Hepatocyte (in vitro differentiated cells): ENCODE data around the gene RIPPLY2.

Experiments
- EZH2 ChIP-seq: fragments of 200-600 bp; sonication (generic); IDR thresholded peaks from 2 replicates; pipeline ENCODE4 v1.6.1; 2016; ENCODE audit warnings: antibody characterized with exemption, mild to moderate bottlenecking, borderline replicate concordance
- EZH2phosphoT487 ChIP-seq: fragments of 200-600 bp; sonication (generic); IDR thresholded peaks from one replicate; pipeline ENCODE4 v1.6.1; 2018; ENCODE audit warnings: antibody characterized with exemption, mild to moderate bottlenecking, low read depth, moderate library complexity; ENCODE audit not compliant: unreplicated experiment, severe bottlenecking
- TF ChIP-seq, protein P1 (sequence below): fragments of 200-600 bp; sonication (generic); IDR thresholded peaks from 2 replicates; pipeline ENCODE4 v1.5.1; 2016; ENCODE audit warnings: antibody characterized with exemption, mild to moderate bottlenecking; ENCODE audit not compliant: poor library complexity

DNA sequence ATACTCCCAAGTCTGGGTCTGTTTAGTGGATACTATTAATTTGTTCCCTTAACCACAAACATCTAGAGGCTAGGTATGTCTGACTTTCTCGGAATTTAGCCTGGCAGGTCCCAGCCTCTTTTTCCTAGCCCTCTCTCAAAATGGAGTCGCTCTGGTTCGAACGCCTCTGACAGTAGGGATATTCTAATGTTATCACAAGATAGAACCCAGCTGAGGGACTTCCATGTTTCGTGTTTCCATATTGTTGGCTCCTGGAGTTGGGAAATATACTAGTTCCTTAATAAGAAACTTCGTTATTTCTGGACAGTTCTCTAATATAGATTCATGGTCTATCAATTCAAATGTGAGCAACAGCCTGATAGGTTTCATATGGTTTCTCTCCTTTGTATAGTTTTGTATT, 22.7 kb downstream of the RIPPLY2 start:
- TF ChIP-seq, protein P1, sequence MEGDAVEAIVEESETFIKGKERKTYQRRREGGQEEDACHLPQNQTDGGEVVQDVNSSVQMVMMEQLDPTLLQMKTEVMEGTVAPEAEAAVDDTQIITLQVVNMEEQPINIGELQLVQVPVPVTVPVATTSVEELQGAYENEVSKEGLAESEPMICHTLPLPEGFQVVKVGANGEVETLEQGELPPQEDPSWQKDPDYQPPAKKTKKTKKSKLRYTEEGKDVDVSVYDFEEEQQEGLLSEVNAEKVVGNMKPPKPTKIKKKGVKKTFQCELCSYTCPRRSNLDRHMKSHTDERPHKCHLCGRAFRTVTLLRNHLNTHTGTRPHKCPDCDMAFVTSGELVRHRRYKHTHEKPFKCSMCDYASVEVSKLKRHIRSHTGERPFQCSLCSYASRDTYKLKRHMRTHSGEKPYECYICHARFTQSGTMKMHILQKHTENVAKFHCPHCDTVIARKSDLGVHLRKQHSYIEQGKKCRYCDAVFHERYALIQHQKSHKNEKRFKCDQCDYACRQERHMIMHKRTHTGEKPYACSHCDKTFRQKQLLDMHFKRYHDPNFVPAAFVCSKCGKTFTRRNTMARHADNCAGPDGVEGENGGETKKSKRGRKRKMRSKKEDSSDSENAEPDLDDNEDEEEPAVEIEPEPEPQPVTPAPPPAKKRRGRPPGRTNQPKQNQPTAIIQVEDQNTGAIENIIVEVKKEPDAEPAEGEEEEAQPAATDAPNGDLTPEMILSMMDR: no peak
- TF ChIP-seq EZH2: no peak
- TF ChIP-seq EZH2phosphoT487: no peak
